ENCODE results near the gene CHRNA7.

The CHRNA7 gene

GRCh38 chr15:32119694-32120330 lies 89.5 kb downstream of the CHRNA7 start:
- H3K4me1 ChIP-seq (ENCODE audit: control insufficient read depth, insufficient read depth, low read length), result no peaks in the 10 kb centered on the region
- H3K27ac ChIP-seq (ENCODE audit: insufficient read depth, low read depth, low read length, poor library complexity, severe bottlenecking), result no peak overlapping the region
- WGBS, 2 experiments, result 87 to 89% methylated on average over 12 of the region's 12 CpGs

DNA sequence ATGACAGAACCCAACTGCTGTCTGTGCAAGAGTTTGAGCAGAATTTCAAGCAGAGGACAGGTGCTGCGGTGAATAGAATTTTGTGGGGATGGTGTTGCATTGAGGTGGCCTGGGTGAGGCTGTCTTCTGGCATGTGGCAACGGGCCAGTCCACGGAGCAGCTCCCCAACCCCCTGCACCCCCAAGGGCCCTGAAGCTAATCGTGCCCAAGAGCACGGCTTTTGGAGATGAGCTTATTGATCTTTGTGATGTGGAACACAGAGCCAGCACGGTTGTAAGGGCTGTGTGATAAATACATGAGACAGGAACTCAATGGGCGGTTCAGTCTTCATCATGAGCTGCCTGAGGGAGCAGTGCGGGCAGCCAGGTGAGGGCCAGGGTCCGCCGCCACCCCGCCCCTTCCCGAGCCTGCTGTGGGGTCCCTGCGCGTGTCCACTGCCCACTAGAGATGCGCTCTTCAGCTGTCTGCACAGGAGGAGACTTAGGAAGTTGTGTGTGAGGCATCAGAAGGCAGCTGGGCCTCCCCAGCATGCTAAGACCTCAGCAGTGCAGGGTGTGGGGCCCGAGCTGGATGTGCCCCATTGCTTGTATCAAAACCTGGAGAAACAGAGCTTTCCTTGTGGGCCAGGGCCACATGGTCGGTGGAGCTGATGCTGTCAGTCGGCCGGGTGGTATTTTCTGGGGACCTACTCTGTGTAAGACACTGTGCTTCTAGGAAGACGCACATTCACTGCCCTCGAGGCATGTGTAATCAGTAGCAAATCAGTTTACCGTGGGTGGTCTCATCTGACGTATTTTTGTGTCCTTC lies 90.5 kb downstream of the CHRNA7 start:
- Histone ChIP-seq H3K4me3 (ENCODE audit: insufficient read depth, low read depth, low read length) (no peak overlapping the region), H3K36me3 (ENCODE audit: control insufficient read depth, insufficient read depth, low read length) (no peaks in the 10 kb centered on the region), H3K27me3 (ENCODE audit: control insufficient read depth, insufficient read depth, low read length, poor library complexity, severe bottlenecking) (no peaks in the 10 kb centered on the region), H3K4me1 (ENCODE audit: control insufficient read depth, insufficient read depth, low read length) (peaks cover 9% of the 10 kb centered on the region), H3K27ac (ENCODE audit: insufficient read depth, low read depth, low read length, poor library complexity, severe bottlenecking) (no peak overlapping the region), H3K9me3 (ENCODE audit: control insufficient read depth, low read length) (no peaks in the 10 kb centered on the region)
- 95% methylated on average over 23 of the region's 23 CpGs for WGBS, 2 experiments

More at GRCh38 chr15:32119694-32120330, 89.5 kb downstream of the CHRNA7 start:
- no peaks in the 10 kb centered on the region for H3K27me3 ChIP-seq (ENCODE audit: control insufficient read depth, insufficient read depth, low read length, poor library complexity, severe bottlenecking)
- no peaks in the 10 kb centered on the region for H3K9me3 ChIP-seq (ENCODE audit: control insufficient read depth, low read length)
- H3K36me3 ChIP-seq (ENCODE audit: control insufficient read depth, insufficient read depth, low read length), result no peaks in the 10 kb centered on the region
- H3K4me3 ChIP-seq (ENCODE audit: insufficient read depth, low read depth, low read length), result no peak overlapping the region

GRCh38 chr15:32121384-32121695 lies 91.0 kb downstream of the CHRNA7 start:
- no peaks in the 10 kb centered on the region for H3K27me3 ChIP-seq (ENCODE audit: control insufficient read depth, insufficient read depth, low read length, poor library complexity, severe bottlenecking)
- H3K27ac ChIP-seq (ENCODE audit: insufficient read depth, low read depth, low read length, poor library complexity, severe bottlenecking), result no peak overlapping the region
- H3K4me1 ChIP-seq (ENCODE audit: control insufficient read depth, insufficient read depth, low read length), result peaks cover 11% of the 10 kb centered on the region
- 89 to 91% methylated on average over 6 of the region's 6 CpGs for whole genome bisulfite sequencing, 2 experiments
- no peaks in the 10 kb centered on the region for H3K36me3 ChIP-seq (ENCODE audit: control insufficient read depth, insufficient read depth, low read length)
- H3K4me3 ChIP-seq (ENCODE audit: insufficient read depth, low read depth, low read length), result no peak overlapping the region
- no peaks in the 10 kb centered on the region for H3K9me3 ChIP-seq (ENCODE audit: control insufficient read depth, low read length)

DNA sequence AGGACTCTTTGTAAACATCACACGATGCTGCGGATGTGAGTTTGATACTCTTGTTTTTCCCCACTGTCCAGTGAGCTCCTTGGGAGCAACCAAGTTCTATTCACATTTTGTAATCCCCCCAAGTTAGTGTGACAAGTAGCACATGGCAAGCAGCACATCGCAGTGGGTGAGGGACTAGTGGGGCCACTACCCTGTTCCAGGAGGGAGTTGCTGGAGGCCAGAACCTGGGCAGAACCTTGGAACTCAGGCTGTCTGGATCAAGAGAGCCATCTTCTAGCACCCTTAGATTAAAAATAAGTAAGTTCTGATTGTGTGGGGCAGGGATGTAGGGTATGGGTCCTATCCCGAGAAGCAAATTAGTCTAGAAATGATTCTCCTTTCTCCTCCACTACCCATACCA lies 91.7 kb downstream of the CHRNA7 start:
- no peaks in the 10 kb centered on the region for H3K9me3 ChIP-seq (ENCODE audit: control insufficient read depth, low read length)
- WGBS, 2 experiments, result 98% methylated on average over 3 of the region's 4 CpGs
- H3K27ac ChIP-seq (ENCODE audit: insufficient read depth, low read depth, low read length, poor library complexity, severe bottlenecking), result no peak overlapping the region
- H3K27me3 ChIP-seq (ENCODE audit: control insufficient read depth, insufficient read depth, low read length, poor library complexity, severe bottlenecking), result no peaks in the 10 kb centered on the region
- H3K36me3 ChIP-seq (ENCODE audit: control insufficient read depth, insufficient read depth, low read length), result no peaks in the 10 kb centered on the region
- H3K4me3 ChIP-seq (ENCODE audit: insufficient read depth, low read depth, low read length), result no peak overlapping the region
- H3K4me1 ChIP-seq (ENCODE audit: control insufficient read depth, insufficient read depth, low read length), result peaks cover 11% of the 10 kb centered on the region

- Histone ChIP-seq H3K27ac (ENCODE audit: insufficient read depth, low read depth, low read length, poor library complexity, severe bottlenecking) (no peak overlapping the region), H3K27me3 (ENCODE audit: control insufficient read depth, insufficient read depth, low read length, poor library complexity, severe bottlenecking) (no peaks in the 10 kb centered on the region), H3K4me1 (ENCODE audit: control insufficient read depth, insufficient read depth, low read length) (peaks cover 11% of the 10 kb centered on the region), H3K4me3 (ENCODE audit: insufficient read depth, low read depth, low read length) (no peak overlapping the region), H3K36me3 (ENCODE audit: control insufficient read depth, insufficient read depth, low read length) (no peaks in the 10 kb centered on the region), H3K9me3 (ENCODE audit: control insufficient read depth, low read length) (no peaks in the 10 kb centered on the region)
- 92 to 93% methylated on average over 3 of the region's 3 CpGs for WGBS, 2 experiments
Measured at GRCh38 chr15:32123473-32123872, 93.2 kb downstream of the CHRNA7 start.

- WGBS, 2 experiments, result 87 to 94% methylated on average over 4 of the region's 4 CpGs
- H3K4me1 ChIP-seq (ENCODE audit: control insufficient read depth, insufficient read depth, low read length), result peaks cover 11% of the 10 kb centered on the region
- no peaks in the 10 kb centered on the region for H3K9me3 ChIP-seq (ENCODE audit: control insufficient read depth, low read length)
- no peak overlapping the region for H3K4me3 ChIP-seq (ENCODE audit: insufficient read depth, low read depth, low read length)
- H3K36me3 ChIP-seq (ENCODE audit: control insufficient read depth, insufficient read depth, low read length), result no peaks in the 10 kb centered on the region
- H3K27me3 ChIP-seq (ENCODE audit: control insufficient read depth, insufficient read depth, low read length, poor library complexity, severe bottlenecking), result no peaks in the 10 kb centered on the region
- H3K27ac ChIP-seq (ENCODE audit: insufficient read depth, low read depth, low read length, poor library complexity, severe bottlenecking), result no peak overlapping the region
Measured at GRCh38 chr15:32124726-32125125, 94.4 kb downstream of the CHRNA7 start.

DNA sequence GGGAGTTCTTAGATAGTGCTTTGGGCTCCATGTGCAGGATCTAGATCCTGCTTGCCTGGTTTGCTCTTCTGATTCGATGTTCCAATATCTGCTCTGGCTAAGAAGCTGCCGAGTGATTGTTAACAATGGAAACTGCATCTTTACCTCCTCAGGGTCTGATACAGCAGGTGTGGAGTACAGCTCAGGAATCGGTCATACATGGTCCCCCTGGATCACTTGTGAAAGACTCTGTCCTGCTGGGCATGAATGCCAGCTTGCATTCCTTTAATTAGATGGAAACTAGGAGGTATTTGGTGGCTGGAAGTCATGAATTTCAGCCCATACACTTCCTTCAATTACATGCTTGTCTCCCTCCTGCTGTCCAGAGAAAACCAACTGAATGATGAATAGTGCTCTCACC lies 95.3 kb downstream of the CHRNA7 start:
- Histone ChIP-seq H3K4me1 (ENCODE audit: control insufficient read depth, insufficient read depth, low read length) (peaks cover 11% of the 10 kb centered on the region), H3K9me3 (ENCODE audit: control insufficient read depth, low read length) (no peaks in the 10 kb centered on the region), H3K27me3 (ENCODE audit: control insufficient read depth, insufficient read depth, low read length, poor library complexity, severe bottlenecking) (no peaks in the 10 kb centered on the region), H3K27ac (ENCODE audit: insufficient read depth, low read depth, low read length, poor library complexity, severe bottlenecking) (no peak overlapping the region), H3K4me3 (ENCODE audit: insufficient read depth, low read depth, low read length) (no peak overlapping the region), H3K36me3 (ENCODE audit: control insufficient read depth, insufficient read depth, low read length) (no peaks in the 10 kb centered on the region)
- WGBS, 2 experiments, result 76 to 77% methylated on average over 3 of the region's 3 CpGs

DNA sequence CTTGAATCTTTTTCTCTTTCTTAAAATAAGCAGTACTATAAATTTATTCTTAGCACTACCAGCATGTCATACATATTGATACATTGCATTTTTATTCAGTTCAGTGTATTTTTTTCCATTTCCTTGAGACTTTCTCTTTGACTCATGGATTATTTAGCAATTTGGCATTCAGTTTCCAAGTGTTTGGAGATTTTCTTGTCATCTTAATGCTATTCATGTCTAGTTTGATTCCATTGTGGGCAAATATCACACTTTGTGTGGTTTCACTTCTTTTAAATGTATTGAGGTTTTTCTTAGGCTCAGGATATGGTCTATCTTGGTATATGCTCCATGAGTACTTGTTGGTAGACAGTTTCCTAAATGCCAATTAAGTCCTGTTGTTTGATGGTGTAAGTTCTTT lies 99.5 kb downstream of the CHRNA7 start:
- peaks cover 11% of the 10 kb centered on the region for H3K4me1 ChIP-seq (ENCODE audit: control insufficient read depth, insufficient read depth, low read length)

GRCh38 chr15:32130823-32131222 lies 100.5 kb downstream of the CHRNA7 start:
- H3K4me1 ChIP-seq (ENCODE audit: control insufficient read depth, insufficient read depth, low read length), result peaks cover 1% of the 10 kb centered on the region
- no peaks in the 10 kb centered on the region for H3K27me3 ChIP-seq (ENCODE audit: control insufficient read depth, insufficient read depth, low read length, poor library complexity, severe bottlenecking)
- no peak overlapping the region for H3K4me3 ChIP-seq (ENCODE audit: insufficient read depth, low read depth, low read length)
- no peaks in the 10 kb centered on the region for H3K36me3 ChIP-seq (ENCODE audit: control insufficient read depth, insufficient read depth, low read length)
- WGBS, 2 experiments, result 93 to 98% methylated on average over 3 of the region's 3 CpGs
- no peaks in the 10 kb centered on the region for H3K9me3 ChIP-seq (ENCODE audit: control insufficient read depth, low read length)
- no peak overlapping the region for H3K27ac ChIP-seq (ENCODE audit: insufficient read depth, low read depth, low read length, poor library complexity, severe bottlenecking)

More for the DNA sequence above, 99.5 kb downstream of the CHRNA7 start:
- Histone ChIP-seq H3K27ac (ENCODE audit: insufficient read depth, low read depth, low read length, poor library complexity, severe bottlenecking) (no peak overlapping the region), H3K36me3 (ENCODE audit: control insufficient read depth, insufficient read depth, low read length) (no peaks in the 10 kb centered on the region), H3K9me3 (ENCODE audit: control insufficient read depth, low read length) (no peaks in the 10 kb centered on the region), H3K4me3 (ENCODE audit: insufficient read depth, low read depth, low read length) (no peak overlapping the region), H3K27me3 (ENCODE audit: control insufficient read depth, insufficient read depth, low read length, poor library complexity, severe bottlenecking) (no peaks in the 10 kb centered on the region)

- Histone ChIP-seq H3K27me3 (ENCODE audit: control insufficient read depth, insufficient read depth, low read length, poor library complexity, severe bottlenecking) (no peaks in the 10 kb centered on the region), H3K9me3 (ENCODE audit: control insufficient read depth, low read length) (no peaks in the 10 kb centered on the region), H3K4me3 (ENCODE audit: insufficient read depth, low read depth, low read length) (no peak overlapping the region), H3K27ac (ENCODE audit: insufficient read depth, low read depth, low read length, poor library complexity, severe bottlenecking) (no peak overlapping the region), H3K36me3 (ENCODE audit: control insufficient read depth, insufficient read depth, low read length) (no peaks in the 10 kb centered on the region), H3K4me1 (ENCODE audit: control insufficient read depth, insufficient read depth, low read length) (no peaks in the 10 kb centered on the region)
- 93 to 95% methylated on average over 4 of the region's 4 CpGs for WGBS, 2 experiments
Measured at GRCh38 chr15:32131803-32132202, 101.5 kb downstream of the CHRNA7 start.
